Parathyroid adenoma (tissue), 2 donors: Measurements from ENCODE around the gene SGMS1.

Experiments used
- H2AFZ ChIP-seq: fragments of 300-600 bp; sonication (generic); one replicate; pipeline ENCODE4 v1.7.0; 2017; ENCODE audit warnings: antibody characterized with exemption, mild to moderate bottlenecking
- H3K27ac ChIP-seq: fragments of 300-600 bp; sonication (generic); one replicate; pipeline ENCODE4 v1.7.0; 2017
- H3K27me3 ChIP-seq: fragments of 300-600 bp; sonication (generic); one replicate; pipeline ENCODE4 v1.7.0; 2017; ENCODE audit warnings: low read length; ENCODE audit not compliant: control insufficient read depth, insufficient read depth
- H3K36me3 ChIP-seq: fragments of 300-600 bp; sonication (generic); one replicate; pipeline ENCODE4 v1.7.0; 2017; ENCODE audit warnings: low read length; ENCODE audit not compliant: control insufficient read depth, insufficient read depth
- H3K4me1 ChIP-seq: fragments of 300-600 bp; sonication (generic); one replicate; pipeline ENCODE4 v1.7.0; 2017; ENCODE audit warnings: control low read depth
- H3K4me2 ChIP-seq: fragments of 300-600 bp; sonication (generic); one replicate; pipeline ENCODE4 v1.7.0; 2017; ENCODE audit warnings: low read length
- H3K4me3 ChIP-seq: fragments of 300-600 bp; sonication (generic); one replicate; pipeline ENCODE4 v1.7.0; 2017; ENCODE audit warnings: low read depth, low read length
- H3K79me2 ChIP-seq: fragments of 300-600 bp; sonication (generic); one replicate; pipeline ENCODE4 v1.7.0; 2017; ENCODE audit warnings: control low read depth
- H3K9ac ChIP-seq: fragments of 300-600 bp; sonication (generic); one replicate; pipeline ENCODE4 v1.7.0; 2017; ENCODE audit warnings: mild to moderate bottlenecking
- H3K9me3 ChIP-seq: fragments of 300-600 bp; sonication (generic); one replicate; pipeline ENCODE4 v1.7.0; 2017; ENCODE audit warnings: low read length; ENCODE audit not compliant: control insufficient read depth
- TF ChIP-seq, protein P1 (sequence below): fragments of 300-600 bp; sonication (generic); IDR thresholded peaks from one replicate; pipeline ENCODE4 v1.7.0; 2017; ENCODE audit warnings: antibody characterized with exemption, mild to moderate bottlenecking
- donor health status: primary hyperparathyroidism.

SGMS1 gene

DNA sequence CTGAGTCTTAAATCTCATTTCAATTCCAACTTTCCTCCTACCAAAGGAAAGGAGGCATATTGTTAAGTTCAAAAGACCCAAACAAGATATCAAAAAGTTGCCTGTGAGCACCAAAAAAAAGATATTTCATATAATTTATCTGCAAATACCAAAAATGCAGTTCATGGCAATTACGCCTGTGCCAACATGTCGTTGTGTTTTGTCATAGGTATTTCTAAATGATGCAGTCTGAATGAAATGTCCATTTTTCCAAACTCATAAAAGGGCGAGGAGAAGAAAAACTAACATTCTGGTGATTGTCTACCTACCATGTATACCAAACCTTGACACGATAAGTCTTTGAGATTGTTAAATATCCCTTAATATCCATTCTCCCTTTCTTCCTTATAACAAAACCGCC lies 109.8 kb downstream of the SGMS1 start:
- H3K4me2 ChIP-seq, result no peak overlapping the region
- TF ChIP-seq, protein P1, sequence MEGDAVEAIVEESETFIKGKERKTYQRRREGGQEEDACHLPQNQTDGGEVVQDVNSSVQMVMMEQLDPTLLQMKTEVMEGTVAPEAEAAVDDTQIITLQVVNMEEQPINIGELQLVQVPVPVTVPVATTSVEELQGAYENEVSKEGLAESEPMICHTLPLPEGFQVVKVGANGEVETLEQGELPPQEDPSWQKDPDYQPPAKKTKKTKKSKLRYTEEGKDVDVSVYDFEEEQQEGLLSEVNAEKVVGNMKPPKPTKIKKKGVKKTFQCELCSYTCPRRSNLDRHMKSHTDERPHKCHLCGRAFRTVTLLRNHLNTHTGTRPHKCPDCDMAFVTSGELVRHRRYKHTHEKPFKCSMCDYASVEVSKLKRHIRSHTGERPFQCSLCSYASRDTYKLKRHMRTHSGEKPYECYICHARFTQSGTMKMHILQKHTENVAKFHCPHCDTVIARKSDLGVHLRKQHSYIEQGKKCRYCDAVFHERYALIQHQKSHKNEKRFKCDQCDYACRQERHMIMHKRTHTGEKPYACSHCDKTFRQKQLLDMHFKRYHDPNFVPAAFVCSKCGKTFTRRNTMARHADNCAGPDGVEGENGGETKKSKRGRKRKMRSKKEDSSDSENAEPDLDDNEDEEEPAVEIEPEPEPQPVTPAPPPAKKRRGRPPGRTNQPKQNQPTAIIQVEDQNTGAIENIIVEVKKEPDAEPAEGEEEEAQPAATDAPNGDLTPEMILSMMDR, result no peak
- no peak overlapping the region for H3K9ac ChIP-seq
- no peak overlapping the region for H3K27ac ChIP-seq
- H3K36me3 ChIP-seq, result no peaks in the 10 kb centered on the region
- H3K4me3 ChIP-seq, result no peak overlapping the region
- H3K4me1 ChIP-seq, result peaks cover 50% of the 10 kb centered on the region
- no peaks in the 10 kb centered on the region for H3K9me3 ChIP-seq
- no peak overlapping the region for H2AFZ ChIP-seq
- H3K79me2 ChIP-seq, result peaks cover 12% of the 10 kb centered on the region
- H3K27me3 ChIP-seq, result no peaks in the 10 kb centered on the region

DNA sequence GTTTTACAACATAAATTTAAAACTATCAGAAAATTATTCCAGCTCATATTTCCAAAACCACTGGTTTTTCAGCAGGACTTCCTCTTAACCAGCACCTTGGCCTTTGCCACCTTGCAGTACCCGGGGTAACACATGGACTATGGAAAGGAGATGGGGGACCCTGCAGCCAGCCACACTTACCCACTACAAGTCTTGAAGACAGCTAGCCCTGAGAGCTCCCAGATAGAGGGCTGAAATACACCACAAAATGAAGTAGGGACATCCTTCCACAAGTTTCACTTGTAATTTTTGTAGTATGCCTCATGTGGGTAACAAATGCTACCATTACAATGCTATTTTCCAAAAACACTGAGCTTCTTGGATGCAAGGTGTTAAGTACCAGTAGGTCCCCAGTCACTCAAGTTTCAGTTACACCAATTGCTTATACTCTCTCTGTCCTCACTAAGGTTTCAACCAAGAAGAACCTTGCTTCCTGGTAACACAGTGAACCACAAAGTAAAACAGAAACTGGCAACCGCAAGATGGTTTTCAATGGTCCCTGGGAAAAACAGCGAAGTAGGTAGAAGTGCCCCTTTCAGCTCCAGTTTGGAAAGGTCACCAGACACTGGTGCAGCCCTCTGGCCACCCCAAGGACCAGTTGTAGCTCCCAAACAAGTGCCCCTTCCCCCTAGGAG lies 110.9 kb downstream of the SGMS1 start:
- H2AFZ ChIP-seq, result no peak overlapping the region

DNA sequence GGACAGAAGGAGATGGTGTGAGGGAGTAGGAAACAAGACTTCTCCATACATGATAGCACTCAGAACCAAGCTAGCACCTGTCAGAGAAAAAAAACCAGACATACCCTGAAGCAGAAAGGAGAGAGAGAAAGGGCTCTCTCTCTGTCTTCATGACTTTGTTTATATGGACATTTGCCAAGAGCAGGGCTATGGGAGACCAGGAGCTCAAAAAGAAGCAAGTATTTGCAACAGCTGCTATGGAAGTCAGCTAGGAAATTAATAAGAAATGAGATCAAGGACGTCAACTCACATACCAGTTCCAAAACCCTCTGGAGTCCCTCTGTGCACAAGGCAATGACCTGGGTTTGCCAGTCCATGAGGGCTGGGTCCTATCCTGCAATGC lies 111.6 kb downstream of the SGMS1 start:
- H3K4me1 ChIP-seq, result peaks cover 60% of the 10 kb centered on the region
- no peaks in the 10 kb centered on the region for H3K9me3 ChIP-seq
- H3K36me3 ChIP-seq, result no peaks in the 10 kb centered on the region
- peaks cover 15% of the 10 kb centered on the region for H3K79me2 ChIP-seq
- TF ChIP-seq, protein P1, result no peak
- no peak overlapping the region for H3K9ac ChIP-seq
- peak overlapping the region; percentile 71 for H3K27ac ChIP-seq
- H3K4me2 ChIP-seq, result no peak overlapping the region
- H3K27me3 ChIP-seq, result no peaks in the 10 kb centered on the region
- no peak overlapping the region for H2AFZ ChIP-seq
- H3K4me3 ChIP-seq, result no peak overlapping the region

More for the DNA sequence above, 110.9 kb downstream of the SGMS1 start:
- H3K27ac ChIP-seq, result peak overlapping the region; percentile 71
- no peak overlapping the region for H3K9ac ChIP-seq
- H3K4me3 ChIP-seq, result no peak overlapping the region
- no peaks in the 10 kb centered on the region for H3K36me3 ChIP-seq
- TF ChIP-seq, protein P1, result no peak
- no peak overlapping the region for H3K4me2 ChIP-seq
- H3K79me2 ChIP-seq, result peaks cover 16% of the 10 kb centered on the region
- H3K4me1 ChIP-seq, result peaks cover 56% of the 10 kb centered on the region
- no peaks in the 10 kb centered on the region for H3K9me3 ChIP-seq
- no peaks in the 10 kb centered on the region for H3K27me3 ChIP-seq

DNA sequence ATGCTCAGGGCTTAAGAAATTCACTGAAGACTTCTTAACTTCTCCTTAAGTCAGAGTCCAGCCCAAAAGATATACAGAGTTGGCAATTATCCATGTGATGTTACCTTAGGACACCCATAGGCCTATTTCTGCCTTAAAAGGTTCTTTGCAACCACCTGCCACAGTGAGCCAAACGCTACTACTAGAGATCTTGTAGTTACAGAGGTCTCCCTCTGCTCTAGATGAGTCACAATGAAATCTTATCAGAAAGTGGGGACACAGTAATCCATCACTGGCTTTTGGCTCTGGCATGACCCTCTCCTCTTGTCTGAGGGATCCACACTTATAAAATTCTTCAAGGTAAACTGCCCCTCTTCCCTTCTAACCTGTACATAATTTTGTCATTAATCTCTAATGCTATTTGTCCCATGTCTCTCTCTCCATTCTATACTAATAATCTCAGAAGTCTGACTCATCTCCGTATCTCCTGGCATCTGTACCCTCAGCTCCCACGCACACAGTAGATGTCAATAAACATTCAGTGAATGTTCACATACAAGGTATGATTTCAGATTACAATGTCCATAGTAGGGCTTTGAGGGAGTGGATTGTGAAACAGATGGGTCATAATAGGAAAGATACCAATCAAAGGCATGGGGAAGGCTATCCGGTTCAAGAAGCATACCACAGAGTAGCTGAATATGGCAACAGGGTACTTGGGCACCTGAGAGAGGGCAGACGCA lies 112.1 kb downstream of the SGMS1 start:
- Histone ChIP-seq H3K79me2 (peaks cover 20% of the 10 kb centered on the region), H3K27me3 (no peaks in the 10 kb centered on the region), H3K4me3 (no peak overlapping the region), H3K9ac (no peak overlapping the region), H3K9me3 (no peaks in the 10 kb centered on the region), H3K4me2 (no peak overlapping the region), H2AFZ (no peak overlapping the region), H3K4me1 (peaks cover 65% of the 10 kb centered on the region), H3K27ac (peak overlapping the region; percentile 71), H3K36me3 (no peaks in the 10 kb centered on the region)
- TF ChIP-seq, protein P1, result no peak
